Stimulated activated CD4-positive, alpha-beta T cell treated with anti-CD3 and anti-CD28 coated beads, Interleukin-12 subunit alpha, Interleukin-12 subunit beta, amount 100 ng/mL, for 4 hours (primary cell): ENCODE measurements around the gene TAAR9.
"Not testable (repeated sequence)": the region's sequence is repeated elsewhere in the genome, so short reads cannot be mapped to it uniquely, and the experiment has no call there.

ENCODE experiments used
- DNase-seq: peaks from one replicate; pipeline ENCODE4 v3.0.0-alpha.2; 2020

The TAAR9 gene

GRCh38 chr6:132515386-132515785 lies 22.7 kb upstream of the TAAR9 start:
- DNase-seq = no peak

GRCh38 chr6:132520953-132521352 lies 17.1 kb upstream of the TAAR9 start:
- no peak for DNase-seq

- no peak for DNase-seq
Measured at GRCh38 chr6:132524646-132525045, 13.4 kb upstream of the TAAR9 start.

GRCh38 chr6:132525866-132526265 lies 12.2 kb upstream of the TAAR9 start:
- DNase-seq = no peak

- DNase-seq = no peak
Measured at GRCh38 chr6:132526461-132526860, 11.6 kb upstream of the TAAR9 start.

GRCh38 chr6:132527791-132528190 lies 10.3 kb upstream of the TAAR9 start:
- DNase-seq = no peak

GRCh38 chr6:132530293-132530974 lies 7.6 kb upstream of the TAAR9 start:
- peak; percentile 54 for DNase-seq

GRCh38 chr6:132534546-132534945 lies 3.5 kb upstream of the TAAR9 start:
- DNase-seq = not testable (repeated sequence)

- no peak for DNase-seq
Measured at GRCh38 chr6:132537145-132537544, 932 bp upstream of the TAAR9 start.

- no peak for DNase-seq
Measured at GRCh38 chr6:132544826-132545225, 6.7 kb downstream of the TAAR9 start.

GRCh38 chr6:132548746-132549463 lies 10.8 kb downstream of the TAAR9 start:
- no peak for DNase-seq

- no peak for DNase-seq
Measured at GRCh38 chr6:132551214-132551613, 13.1 kb downstream of the TAAR9 start.

GRCh38 chr6:132552372-132552771 lies 14.3 kb downstream of the TAAR9 start, which contains the start of gene TAAR8:
Gene TAAR8 (plus strand): TSS chr6:132552672. CDS start chr6:132552693, 21 bp downstream.
- DNase-seq = no peak

GRCh38 chr6:132560087-132560486 lies 22.0 kb downstream of the TAAR9 start:
- not testable (repeated sequence) for DNase-seq

- no peak for DNase-seq
Measured at GRCh38 chr6:132566404-132566803, 28.3 kb downstream of the TAAR9 start.

- DNase-seq = no peak
Measured at GRCh38 chr6:132567566-132567965, 29.5 kb downstream of the TAAR9 start.

- DNase-seq = no peak
Measured at GRCh38 chr6:132568611-132569010, 30.5 kb downstream of the TAAR9 start.

GRCh38 chr6:132569170-132569569 lies 31.1 kb downstream of the TAAR9 start:
- DNase-seq = no peak

- DNase-seq = no peak
Measured at GRCh38 chr6:132570221-132570777, 32.2 kb downstream of the TAAR9 start, which contains the start of gene TAAR6. Gene TAAR6 (plus strand): TSS chr6:132570322. CDS start chr6:132570322, 0 bp downstream.

- DNase-seq = no peak
Measured at GRCh38 chr6:132571774-132572173, 33.7 kb downstream of the TAAR9 start.

GRCh38 chr6:132584698-132585097 lies 46.6 kb downstream of the TAAR9 start:
- no peak for DNase-seq

- no peak for DNase-seq
Measured at GRCh38 chr6:132587424-132587823, 49.3 kb downstream of the TAAR9 start.
